H1 (cell line): ENCODE results near the gene PLCB4. TPM values are rescaled to one million over a fixed set of nuclear protein-coding genes. Genes with fewer than 3 reads are reported as not detected.

Source experiments
- CTCF ChIA-PET: fragments of 300-600 bp; sonication (Branson Sonifier 250); formaldehyde crosslinking; loops from one replicate; lab custom pipeline; 2021; ENCODE audit not compliant: partially characterized antibody; lab: Charles Lee
- POLR2A ChIA-PET: fragments of 300-600 bp; sonication (Branson Sonifier 250); formaldehyde crosslinking; loops from one replicate; lab custom pipeline; 2021; ENCODE audit warnings: inconsistent platforms; ENCODE audit not compliant: partially characterized antibody; lab: Charles Lee
- DNase-seq, 2 experiments: peaks; one replicate each; pipeline versions ENCODE4 v3.0.0 to v3.0.0-alpha.2; 2010 to 2022; ENCODE audit warnings: low spot score in 2 of 2, low read depth in 1 of 2, mixed read lengths in 1 of 2
- FAIRE-seq: peaks from 2 replicates; lab custom pipeline; 2011; peaks lifted over from hg19 to GRCh38; lab: Jason Lieb, UNC
- H2AFZ ChIP-seq: 2 replicates; pipeline ENCODE4 v1.8.1; 2012; ENCODE audit warnings: low read length, inconsistent platforms
- H2AK5ac ChIP-seq: 2 replicates; pipeline ENCODE4 v1.6.1; 2013; ENCODE audit warnings: low read depth, low read length
- H2BK120ac ChIP-seq: replicated peaks from 2 replicates; pipeline ENCODE3; 2013; ENCODE audit warnings: low read depth, low read length, inconsistent platforms
- H2BK12ac ChIP-seq: 2 replicates; pipeline ENCODE4 v1.6.1; 2013; ENCODE audit warnings: low read depth, low read length
- H2BK15ac ChIP-seq: 2 replicates; pipeline ENCODE4 v1.6.1; 2013; ENCODE audit warnings: low read length
- H2BK20ac ChIP-seq: 2 replicates; pipeline ENCODE4 v1.6.1; 2013; ENCODE audit warnings: low read length
- H2BK5ac ChIP-seq: 2 replicates; pipeline ENCODE4 v1.6.1; 2013; ENCODE audit warnings: low read depth, low read length
- H3K14ac ChIP-seq: 2 replicates; pipeline ENCODE4 v1.6.1; 2013; ENCODE audit warnings: inconsistent platforms; ENCODE audit not compliant: insufficient read length
- H3K18ac ChIP-seq: 2 replicates; pipeline ENCODE4 v1.6.1; 2013; ENCODE audit warnings: low read length; ENCODE audit errors: extremely low read depth
- H3K23ac ChIP-seq: 2 replicates; pipeline ENCODE4 v1.6.1; 2013; ENCODE audit warnings: inconsistent platforms; ENCODE audit not compliant: insufficient read length
- H3K23me2 ChIP-seq: 2 replicates; pipeline ENCODE4 v1.6.1; 2013; ENCODE audit warnings: low read depth, low read length
- H3K27ac ChIP-seq: 2 replicates; pipeline ENCODE4 v1.6.1; 2011; ENCODE audit warnings: low read depth, low read length, inconsistent platforms
- H3K27me3 ChIP-seq, 4 experiments: replicated peaks in 1 of 4; 1 replicate in 1 of 4; 2 replicates in 3 of 4; pipeline versions ENCODE4 v1.6.1 to v1.8.1; 2011 to 2013; ENCODE audit warnings: low read length in 3 of 4, mild to moderate bottlenecking in 3 of 4, inconsistent platforms in 2 of 4, mixed read lengths in 2 of 4, moderate library complexity in 1 of 4; ENCODE audit not compliant: control insufficient read depth in 3 of 4, insufficient read depth in 3 of 4; ENCODE audit errors: extremely low read depth in 1 of 4
- H3K36me3 ChIP-seq, 4 experiments: 2 replicates each; pipeline versions ENCODE4 v1.6.1 to v1.8.1; 2011 to 2013; ENCODE audit warnings: mild to moderate bottlenecking in 4 of 4, low read length in 3 of 4, moderate library complexity in 2 of 4, control low read depth in 1 of 4, inconsistent platforms in 1 of 4; ENCODE audit not compliant: insufficient read depth in 4 of 4, control insufficient read depth in 2 of 4
- H3K4ac ChIP-seq: replicated peaks from 2 replicates; pipeline ENCODE3; 2013; ENCODE audit warnings: low read length, low read depth, mixed read lengths, inconsistent platforms; ENCODE audit not compliant: insufficient read length
- H3K4me1 ChIP-seq, 4 experiments: replicated peaks in 1 of 4; 1 replicate in 1 of 4; 2 replicates in 3 of 4; pipeline versions ENCODE4 v1.6.1 to v1.8.1; 2011 to 2013; ENCODE audit warnings: low read length in 3 of 4, inconsistent platforms in 2 of 4, mixed read lengths in 1 of 4; ENCODE audit not compliant: insufficient read depth in 4 of 4, control insufficient read depth in 3 of 4
- H3K4me2 ChIP-seq, 2 experiments: 2 replicates each; pipeline versions ENCODE4 v1.6.1 to v1.8.1; 2011 to 2013; ENCODE audit warnings: low read depth in 2 of 2, low read length in 2 of 2, control low read depth in 1 of 2, inconsistent platforms in 1 of 2, mild to moderate bottlenecking in 1 of 2; ENCODE audit not compliant: insufficient read depth in 1 of 2
- H3K4me3 ChIP-seq, 4 experiments: fragments of 200-600, 300-600 bp in 1 of 4; sonication (generic), shearing (Covaris generic), sonication (Bioruptor Twin) in 1 of 4; 2 replicates each; pipeline versions ENCODE4 v1.5.1 to v1.8.1; 2011 to 2016; ENCODE audit warnings: low read length in 4 of 4, low read depth in 3 of 4, control low read depth in 2 of 4, inconsistent platforms in 2 of 4, mild to moderate bottlenecking in 2 of 4, mixed read lengths in 1 of 4, moderate library complexity in 1 of 4; ENCODE audit not compliant: insufficient read depth in 2 of 4; ENCODE audit errors: extremely low read depth in 1 of 4
- H3K56ac ChIP-seq: replicated peaks from 2 replicates; pipeline ENCODE3; 2013; ENCODE audit warnings: low read depth, mild to moderate bottlenecking, mixed read lengths, low read length, inconsistent platforms; ENCODE audit not compliant: insufficient read length
- H3K79me1 ChIP-seq: 2 replicates; pipeline ENCODE4 v1.6.1; 2013; ENCODE audit warnings: low read depth, low read length, control low read depth
- H3K79me2 ChIP-seq, 2 experiments: 2 replicates each; pipeline versions ENCODE4 v1.6.1 to v1.8.1; 2012 to 2013; ENCODE audit warnings: low read length in 2 of 2, mild to moderate bottlenecking in 2 of 2, inconsistent platforms in 1 of 2; ENCODE audit not compliant: insufficient read depth in 2 of 2, control insufficient read depth in 1 of 2
- H3K9ac ChIP-seq, 4 experiments: replicated peaks in 1 of 4; 1 replicate in 1 of 4; 2 replicates in 3 of 4; pipeline versions ENCODE4 v1.6.1 to v1.8.1; 2011 to 2013; ENCODE audit warnings: low read depth in 3 of 4, low read length in 3 of 4, control low read depth in 2 of 4, mild to moderate bottlenecking in 2 of 4, moderate library complexity in 2 of 4, inconsistent platforms in 1 of 4; ENCODE audit errors: extremely low read depth in 1 of 4
- H3K9me3 ChIP-seq, 2 experiments: 2 replicates each; pipeline versions ENCODE4 v1.6.1 to v1.8.1; 2012 to 2013; ENCODE audit warnings: mild to moderate bottlenecking in 2 of 2, moderate library complexity in 2 of 2, control low read depth in 1 of 2, inconsistent platforms in 1 of 2, low read depth in 1 of 2, low read length in 1 of 2, mixed read lengths in 1 of 2; ENCODE audit not compliant: insufficient read depth in 2 of 2
- H4K20me1 ChIP-seq, 2 experiments: replicated peaks in 1 of 2; 2 replicates each; pipeline versions ENCODE3 to v1.8.1; 2011 to 2013; ENCODE audit warnings: inconsistent platforms in 2 of 2, low read length in 2 of 2, mild to moderate bottlenecking in 1 of 2; ENCODE audit not compliant: insufficient read depth in 2 of 2, control insufficient read depth in 1 of 2
- H4K5ac ChIP-seq: 2 replicates; pipeline ENCODE4 v1.6.1; 2013; ENCODE audit warnings: low read length, low read depth, mixed read lengths, inconsistent platforms; ENCODE audit not compliant: insufficient read length
- H4K8ac ChIP-seq: 2 replicates; pipeline ENCODE4 v1.8.0; 2013; ENCODE audit warnings: mild to moderate bottlenecking, moderate library complexity, low read length, inconsistent platforms; ENCODE audit not compliant: insufficient read depth; ENCODE audit errors: extremely low read depth
- H4K91ac ChIP-seq: replicated peaks from 2 replicates; pipeline ENCODE3; 2013; ENCODE audit warnings: low read length, mixed read lengths, inconsistent platforms; ENCODE audit not compliant: insufficient read length
- EGR1 ChIP-seq: IDR thresholded peaks from 2 replicates; pipeline ENCODE4 v1.6.1; 2011; ENCODE audit warnings: low read depth, low read length, borderline replicate concordance
- RAD21 ChIP-seq, 2 experiments: IDR thresholded peaks in 1 of 2; conservative IDR thresholded peaks in 1 of 2; 2 replicates each; pipeline ENCODE4 v1.6.1; 2011; ENCODE audit warnings: low read depth in 2 of 2, low read length in 2 of 2, improper control_type of control experiment in 1 of 2, inconsistent platforms in 1 of 2, mild to moderate bottlenecking in 1 of 2, moderate library complexity in 1 of 2
- SIN3A ChIP-seq, 2 experiments: IDR thresholded peaks in 1 of 2; conservative IDR thresholded peaks in 1 of 2; 2 replicates each; pipeline ENCODE4 v1.6.1; 2011 to 2012; ENCODE audit warnings: low read length in 2 of 2, improper control_type of control experiment in 1 of 2, low read depth in 1 of 2, mild to moderate bottlenecking in 1 of 2
- TCF12 ChIP-seq: IDR thresholded peaks from 2 replicates; pipeline ENCODE4 v1.6.1; 2011; ENCODE audit warnings: low read depth, mild to moderate bottlenecking, low read length
- WGBS, 2 experiments: shearing (Covaris generic) in 1 of 2; methylation state at CpG; one replicate each; pipeline versions ENCODE4 v1.1.6 to v1.1.7; 2013 to 2015; ENCODE audit warnings: low lambda C conversion rate in 2 of 2, mixed read lengths in 2 of 2, inconsistent platforms in 1 of 2, low coverage in 1 of 2, missing lambda C conversion rate in 1 of 2; ENCODE audit not compliant: insufficient replicate concordance in 2 of 2, insufficient coverage in 1 of 2, insufficient read length in 1 of 2; ENCODE audit errors: extremely low coverage in 1 of 2, missing lambda C conversion rate in 1 of 2; 5-methylcytosine and 5-hydroxymethylcytosine counted together
- polyA plus RNA-seq, 7 experiments: library from polyadenylated mRNA; depleted of rRNA in 3 of 7; stranded (reverse) in 5 of 7; unstranded in 2 of 7; fragments of >200 nt in 5 of 7; fragments of 200-250 nt in 2 of 7; gene quantifications; 1 replicate in 5 of 7; 2 replicates in 1 of 7; 4 replicates in 1 of 7; pipeline versions ENCODE4 v1.2.1 to v1.2.3, GENCODE V29; 2011 to 2013; ENCODE audit warnings: missing spikeins in 2 of 7, mixed read lengths in 2 of 7
- total RNA-seq: library from RNA; stranded (reverse); fragmentation: NEBNext Ultra II Directional; extraction: Animal tissue kit (Norgen Biotek cat#: 25700); gene quantifications from 2 replicates; pipeline ENCODE4 v1.2.1, GENCODE V29; 2021
- TF ChIP-seq, protein P1 (sequence below), 3 experiments: IDR thresholded peaks; 1 replicate in 2 of 3; 2 replicates in 1 of 3; pipeline versions ENCODE4 v1.5.1 to v1.6.1; 2011; ENCODE audit warnings: low read length in 3 of 3, mild to moderate bottlenecking in 3 of 3, inconsistent platforms in 2 of 3, low read depth in 1 of 3, moderate library complexity in 1 of 3; ENCODE audit not compliant: insufficient read depth in 1 of 3; ENCODE audit errors: control extremely low read depth in 1 of 3

Gene PLCB4
- total and polyA plus RNA-seq, 2 of the 8 experiments (the other 6 are each of a cell fraction or from before 2014, with no cell fraction given), result 3.2 to 14.1 TPM

- no peak overlapping the region for H2BK20ac ChIP-seq
- H3K23ac ChIP-seq, result no peak overlapping the region
- 72% methylated on average over 4 of the region's 4 CpGs; no CpG with 5 or more reads in 1 of the 2 experiments for whole genome bisulfite sequencing, 2 experiments
- H3K9me3 ChIP-seq, result no peaks in the 10 kb centered on the region
- H3K4me2 ChIP-seq, result no peak overlapping the region
- no peaks in the 10 kb centered on the region for H3K27me3 ChIP-seq
- H3K27ac ChIP-seq, result no peak overlapping the region
- no peak overlapping the region for H2BK15ac ChIP-seq
- H3K23me2 ChIP-seq, result no peaks in the 10 kb centered on the region
- H4K20me1 ChIP-seq, result no peaks in the 10 kb centered on the region
- no peak overlapping the region for H3K4ac ChIP-seq
- H4K91ac ChIP-seq, result no peak overlapping the region
- no peak overlapping the region for H3K14ac ChIP-seq
- no peak overlapping the region for H2AFZ ChIP-seq
- POLR2A ChIA-PET, result no interaction called here
- no peak overlapping the region for H2BK12ac ChIP-seq
- H2BK120ac ChIP-seq, result no peak overlapping the region
- FAIRE-seq (peak; percentile 82), DNase-seq (peak in 1 of 2 experiments; percentile 5)
- peak; percentile 46 to 62; a peak in 3 of 4 replicates for TF ChIP-seq RAD21 (IDR thresholded peaks at IDR 0.05 in 1 of 2, conservative IDR thresholded peaks at IDR 0.05 in 1 of 2; ENCODE audit: low read depth in 2 of 2, low read length in 2 of 2)
- TF ChIP-seq SIN3A (conservative IDR thresholded peaks at IDR 0.05 in 1 of 2, IDR thresholded peaks at IDR 0.05 in 1 of 2; ENCODE audit: low read depth in 1 of 2, low read length in 2 of 2), result no peak
- TF ChIP-seq, protein P1, sequence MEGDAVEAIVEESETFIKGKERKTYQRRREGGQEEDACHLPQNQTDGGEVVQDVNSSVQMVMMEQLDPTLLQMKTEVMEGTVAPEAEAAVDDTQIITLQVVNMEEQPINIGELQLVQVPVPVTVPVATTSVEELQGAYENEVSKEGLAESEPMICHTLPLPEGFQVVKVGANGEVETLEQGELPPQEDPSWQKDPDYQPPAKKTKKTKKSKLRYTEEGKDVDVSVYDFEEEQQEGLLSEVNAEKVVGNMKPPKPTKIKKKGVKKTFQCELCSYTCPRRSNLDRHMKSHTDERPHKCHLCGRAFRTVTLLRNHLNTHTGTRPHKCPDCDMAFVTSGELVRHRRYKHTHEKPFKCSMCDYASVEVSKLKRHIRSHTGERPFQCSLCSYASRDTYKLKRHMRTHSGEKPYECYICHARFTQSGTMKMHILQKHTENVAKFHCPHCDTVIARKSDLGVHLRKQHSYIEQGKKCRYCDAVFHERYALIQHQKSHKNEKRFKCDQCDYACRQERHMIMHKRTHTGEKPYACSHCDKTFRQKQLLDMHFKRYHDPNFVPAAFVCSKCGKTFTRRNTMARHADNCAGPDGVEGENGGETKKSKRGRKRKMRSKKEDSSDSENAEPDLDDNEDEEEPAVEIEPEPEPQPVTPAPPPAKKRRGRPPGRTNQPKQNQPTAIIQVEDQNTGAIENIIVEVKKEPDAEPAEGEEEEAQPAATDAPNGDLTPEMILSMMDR (IDR thresholded peaks at IDR 0.05; ENCODE audit: control extremely low read depth in 1 of 3, insufficient read depth in 1 of 3, low read depth in 1 of 3, low read length in 3 of 3), result peak; percentile 54 to 84 (median 75)
- TF ChIP-seq EGR1, result no peak
- TF ChIP-seq TCF12, result no peak
- H3K56ac ChIP-seq, result no peak overlapping the region
- peaks cover 0 to 2% (median 0%) of the 10 kb centered on the region in 4 experiments; a peak in 2 of 7 replicates for H3K4me1 ChIP-seq
- H3K9ac ChIP-seq, result no peak overlapping the region
- no peak overlapping the region for H3K18ac ChIP-seq
- no peak overlapping the region for H2AK5ac ChIP-seq
- H3K36me3 ChIP-seq, result no peaks in the 10 kb centered on the region; a peak in 1 of 8 replicates
- H3K79me2 ChIP-seq, result no peaks in the 10 kb centered on the region
- CTCF ChIA-PET, result interaction anchor here (0.5 to 2.7 kb wide), 15 partner anchors 9 to 564 kb away, joined by 3 to 14 read pairs (median 5); no protein-coding TSS in a partner anchor
- H3K79me1 ChIP-seq, result no peaks in the 10 kb centered on the region
- H2BK5ac ChIP-seq, result no peak overlapping the region
- H3K4me3 ChIP-seq, result no peak overlapping the region
- no peak overlapping the region for H4K5ac ChIP-seq
- H4K8ac ChIP-seq, result no peak overlapping the region
Measured at GRCh38 chr20:9323622-9324021, 254.7 kb downstream of the PLCB4 start.
